K562 (cell line): ENCODE results near the gene ANKRD13B.

Experiments used
- CBX3 ChIP-seq, 2 experiments: IDR thresholded peaks; 1 replicate in 1 of 2; 2 replicates in 1 of 2; pipeline ENCODE4 v1.6.1; 2012; ENCODE audit warnings: inconsistent platforms in 2 of 2, low read length in 2 of 2, borderline replicate concordance in 1 of 2, control low read depth in 1 of 2
- TCF15 ChIP-seq: fragments of 250-450 bp; sonication (Bioruptor Pico); IDR thresholded peaks from 2 replicates; pipeline ENCODE4 v1.8.0; 2022; ENCODE audit warnings: moderate library complexity, mild to moderate bottlenecking, inconsistent platforms
- ZEB2 ChIP-seq: fragments of 450-650 bp; IDR thresholded peaks from 2 replicates; pipeline ENCODE4 v1.6.1; 2016
- ZNF274 ChIP-seq: IDR thresholded peaks from 2 replicates; pipeline ENCODE4 v1.6.1; 2011; ENCODE audit warnings: low read depth, mild to moderate bottlenecking, low read length, moderate library complexity, borderline replicate concordance

- TF ChIP-seq CBX3 (IDR thresholded peaks at IDR 0.05; ENCODE audit: borderline replicate concordance in 1 of 2, low read length in 2 of 2) (no peak), TCF15 (no peak), ZEB2 (no peak), ZNF274 (no peak)
These were observed 48.9 kb upstream of the ANKRD13B start for GRCh38 chr17:29544066-29544465.
